Epithelial cell of esophagus (primary cell): Measurements from ENCODE around the gene CSF3.

ENCODE experiments used
- DNase-seq: peaks from one replicate; pipeline ENCODE4 v3.0.0; 2010; ENCODE audit warnings: low read depth
- H3K4me3 ChIP-seq: 2 replicates; pipeline ENCODE4 v1.5.1; 2011; ENCODE audit warnings: mild to moderate bottlenecking, low read length, control low read depth
- CTCF ChIP-seq: IDR thresholded peaks from 2 replicates; pipeline ENCODE4 v1.5.1; 2011; ENCODE audit warnings: low read depth, mild to moderate bottlenecking, low read length, control low read depth, inconsistent platforms; ENCODE audit not compliant: insufficient read depth; ENCODE audit errors: missing control alignments

Gene CSF3

GRCh38 chr17:40056379-40057015, 41.3 kb downstream of the CSF3 start:
- H3K4me3 ChIP-seq: no peak overlapping the region
- TF ChIP-seq CTCF: no peak
- DNase-seq: no peak

- DNase-seq: no peak
- no peak overlapping the region for H3K4me3 ChIP-seq
- no peak for TF ChIP-seq CTCF
Observed at GRCh38 chr17:40058186-40058784, 43.0 kb downstream of the CSF3 start.

GRCh38 chr17:40058865-40059264, 43.6 kb downstream of the CSF3 start:
- TF ChIP-seq CTCF: no peak
- no peak overlapping the region for H3K4me3 ChIP-seq
- DNase-seq: no peak

GRCh38 chr17:40059729-40060475, 44.7 kb downstream of the CSF3 start:
- no peak for DNase-seq
- TF ChIP-seq CTCF: no peak
- no peak overlapping the region for H3K4me3 ChIP-seq

GRCh38 chr17:40060887-40061608, 45.8 kb downstream of the CSF3 start:
- no peak overlapping the region for H3K4me3 ChIP-seq
- TF ChIP-seq CTCF: no peak
- DNase-seq: no peak

- DNase-seq: no peak
- TF ChIP-seq CTCF: no peak
- no peak overlapping the region for H3K4me3 ChIP-seq
Observed at GRCh38 chr17:40061609-40062038, 46.4 kb downstream of the CSF3 start.
